Stimulated activated CD8-positive, alpha-beta memory T cell treated with anti-CD3 and anti-CD28 coated beads, Interleukin-12 subunit alpha, Interleukin-12 subunit beta, amount 100 ng/mL, for 4 hours (primary cell): ENCODE measurements around the gene CRYGS.
"Not testable (repeated sequence)": the region's sequence is repeated elsewhere in the genome, so short reads cannot be mapped to it uniquely, and the experiment has no call there.

ENCODE experiments used
- DNase-seq: peaks from one replicate; pipeline ENCODE4 v3.0.0-alpha.2; 2020; ENCODE audit warnings: low read depth

CRYGS gene

DNA sequence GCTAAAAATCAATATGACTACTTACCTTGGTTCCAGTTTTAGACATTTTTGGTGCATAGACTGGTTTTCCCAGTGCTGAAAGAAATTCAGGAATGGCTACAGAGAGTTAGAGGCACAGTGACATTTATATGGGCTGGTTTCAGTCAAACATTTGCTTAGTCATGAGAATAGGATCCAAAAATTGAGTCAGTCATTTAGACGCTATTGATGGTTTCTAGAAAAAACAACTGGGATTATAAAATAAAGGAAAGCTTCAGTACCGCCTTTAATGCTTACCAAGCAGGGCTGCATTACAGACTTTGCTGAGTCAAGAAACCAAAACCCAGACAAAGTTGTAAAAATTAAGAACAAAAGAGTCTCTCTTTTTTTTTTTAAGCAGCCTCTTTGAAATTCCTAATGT, at the start of gene CRYGS:
Gene CRYGS, minus strand, starts transcription at position 100 of the 400 bp plus-strand sequence. Its CDS starts 54 bp downstream, at position 46.
- DNase-seq = no peak

DNA sequence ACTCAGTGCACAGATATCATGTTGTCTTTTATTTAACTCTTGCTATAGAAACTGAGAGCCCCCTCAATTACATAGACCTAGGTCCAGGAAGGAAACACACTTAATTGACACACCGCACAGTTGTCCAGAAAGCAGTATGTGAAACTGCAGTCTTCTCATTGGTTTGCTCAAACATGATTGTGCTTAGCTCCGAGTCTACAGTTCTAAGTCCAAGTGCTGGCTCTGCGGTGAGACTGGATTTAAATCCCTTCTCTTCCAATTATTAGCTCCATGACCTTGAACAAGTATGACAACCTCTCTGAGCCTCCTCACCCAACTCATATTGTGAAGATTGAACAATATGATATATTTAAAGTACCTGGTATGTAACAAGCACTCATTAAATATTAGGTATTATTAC, 49.7 kb upstream of the CRYGS start:
- DNase-seq = no peak

DNA sequence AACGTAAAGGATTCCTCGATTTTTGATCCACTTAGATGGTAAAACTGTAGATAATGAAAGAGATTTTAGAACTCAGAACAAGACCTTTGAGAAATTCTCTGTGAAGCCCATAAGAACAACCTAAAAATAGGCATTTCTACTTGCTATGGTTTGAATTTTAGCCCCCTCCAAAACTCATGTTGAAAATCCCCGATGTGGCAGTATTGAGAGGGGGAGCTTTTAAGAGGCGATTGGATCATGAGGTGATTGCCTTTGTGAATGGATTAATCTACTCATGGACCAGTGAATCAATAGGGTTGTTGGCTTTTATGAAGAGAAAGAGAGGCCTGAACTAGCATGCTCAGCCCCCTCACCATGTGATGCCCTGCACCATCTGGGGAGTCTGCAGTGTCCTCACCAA, 48.5 kb upstream of the CRYGS start:
- DNase-seq = no peak

DNA sequence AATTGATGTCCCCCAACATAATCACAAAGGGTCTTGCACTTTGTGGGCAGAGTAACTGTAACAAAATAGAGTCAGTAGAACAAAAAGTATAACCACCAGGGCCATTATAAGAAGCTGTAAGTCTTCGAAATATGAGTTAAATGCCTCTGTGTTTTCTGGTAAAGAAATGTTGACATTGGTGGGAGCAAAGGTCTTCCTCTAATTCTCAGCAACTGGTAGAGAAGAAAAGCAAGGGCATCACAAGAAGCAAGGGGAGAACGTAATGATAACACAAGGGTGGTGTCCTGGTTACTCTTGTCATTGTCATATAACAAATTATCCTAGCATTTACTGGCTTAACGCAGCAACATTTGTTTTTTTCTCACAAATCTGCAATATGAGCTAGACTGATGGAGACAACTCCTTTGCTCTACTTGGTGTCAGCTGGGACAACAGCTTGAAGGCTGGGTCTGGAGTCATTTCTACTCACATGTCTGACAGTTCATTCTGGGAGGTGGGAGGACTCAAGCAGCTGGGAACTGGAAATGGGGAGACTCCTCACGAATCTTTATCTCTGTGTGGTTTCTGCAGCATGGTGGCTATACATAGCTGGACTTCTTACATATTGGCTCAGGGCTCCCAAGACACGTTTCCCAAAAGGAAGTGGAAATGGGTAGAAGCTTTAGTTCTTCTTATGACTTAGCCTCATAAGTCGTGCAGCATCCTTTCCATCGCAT, 46.6 kb upstream of the CRYGS start:
- no peak for DNase-seq

DNA sequence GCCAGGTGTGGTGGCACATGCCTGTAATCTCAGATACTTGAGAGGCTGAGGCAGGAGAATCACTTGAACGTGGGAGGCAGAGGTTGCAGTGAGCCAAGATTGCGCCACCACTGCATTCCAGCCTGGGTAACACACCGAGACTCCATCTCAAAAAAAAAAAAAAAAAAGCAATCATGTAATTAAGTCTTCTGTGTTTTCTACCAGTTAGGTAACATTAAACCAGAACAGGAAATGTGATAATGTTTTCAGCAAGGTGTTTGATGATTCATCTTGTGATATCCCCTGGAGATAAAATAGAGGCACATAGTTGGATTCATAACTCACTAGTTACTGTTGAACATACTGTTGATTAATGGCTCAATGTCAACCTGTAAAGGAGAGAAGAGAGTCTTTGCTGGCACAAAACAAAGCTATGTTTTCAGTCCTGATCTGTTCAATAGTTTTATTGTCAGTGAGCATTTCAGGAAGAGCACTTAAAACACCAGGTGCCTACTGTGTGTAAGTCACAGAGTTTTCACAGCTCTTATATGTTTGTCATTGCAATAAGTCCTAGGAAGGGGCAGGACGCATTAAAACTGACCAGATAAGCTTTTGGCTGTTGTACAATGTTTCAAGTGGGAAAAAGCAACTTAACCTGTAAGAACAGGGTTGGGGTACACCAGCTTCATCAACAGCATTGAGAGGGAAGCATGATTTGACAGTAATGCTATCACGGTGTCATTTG, 45.8 kb upstream of the CRYGS start:
- DNase-seq = no peak

DNA sequence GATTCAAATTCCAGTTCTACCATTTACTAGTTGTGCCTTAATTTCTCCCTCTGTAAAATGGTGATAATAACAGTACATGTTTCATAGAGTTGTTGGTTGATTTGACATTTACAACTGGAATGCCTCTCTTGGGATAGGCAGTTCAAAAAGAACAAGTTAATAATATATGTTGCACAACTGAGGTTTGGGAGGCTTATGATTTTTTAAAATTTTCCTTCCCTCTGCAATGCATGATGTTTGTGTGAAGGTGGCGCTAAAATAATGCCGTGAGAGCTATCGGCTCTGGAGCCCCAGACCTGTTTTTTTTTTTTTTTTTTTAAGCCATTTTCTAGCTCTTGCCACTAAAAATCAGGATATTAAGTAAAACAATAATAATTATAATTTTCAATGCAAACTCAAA, 44.9 kb upstream of the CRYGS start:
- DNase-seq = no peak

DNA sequence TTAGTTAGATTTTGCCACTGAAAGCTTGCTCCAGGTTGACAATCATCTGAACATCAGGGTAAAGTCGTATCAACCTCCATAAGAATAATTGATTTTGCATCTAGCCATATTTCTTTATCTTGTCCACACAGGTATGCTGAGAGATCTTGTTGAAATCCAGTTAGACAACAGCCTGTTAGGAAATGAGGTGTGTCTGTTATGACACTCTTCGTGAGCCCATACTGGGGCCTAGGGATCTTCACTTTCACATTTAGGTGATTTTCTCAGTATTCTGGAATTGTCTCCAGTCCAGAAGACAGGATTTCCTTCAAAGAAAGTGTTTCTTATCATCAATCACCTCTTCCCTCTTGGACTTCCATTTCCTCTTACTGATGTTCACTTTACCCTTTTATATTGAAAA, 44.5 kb upstream of the CRYGS start:
- DNase-seq = no peak

DNA sequence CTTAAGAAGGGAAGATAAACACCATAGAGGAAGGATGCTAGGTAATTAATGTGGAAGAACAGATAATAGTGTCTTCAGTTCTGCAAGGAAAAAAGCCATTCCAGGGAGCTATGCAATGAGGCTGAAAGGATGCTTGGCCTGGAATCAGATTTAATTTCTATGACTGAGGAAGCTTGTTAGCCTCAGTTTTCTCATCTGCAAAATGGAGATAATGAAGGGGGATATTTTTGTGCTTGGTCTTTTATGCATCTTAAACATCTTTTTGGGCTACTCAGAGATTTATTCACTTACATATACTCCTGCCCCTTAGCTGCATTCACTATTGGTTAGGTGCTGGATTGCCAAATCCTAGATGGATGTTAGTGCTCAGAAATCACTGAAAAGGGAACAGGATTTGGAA, 43.0 kb upstream of the CRYGS start:
- DNase-seq = no peak

DNA sequence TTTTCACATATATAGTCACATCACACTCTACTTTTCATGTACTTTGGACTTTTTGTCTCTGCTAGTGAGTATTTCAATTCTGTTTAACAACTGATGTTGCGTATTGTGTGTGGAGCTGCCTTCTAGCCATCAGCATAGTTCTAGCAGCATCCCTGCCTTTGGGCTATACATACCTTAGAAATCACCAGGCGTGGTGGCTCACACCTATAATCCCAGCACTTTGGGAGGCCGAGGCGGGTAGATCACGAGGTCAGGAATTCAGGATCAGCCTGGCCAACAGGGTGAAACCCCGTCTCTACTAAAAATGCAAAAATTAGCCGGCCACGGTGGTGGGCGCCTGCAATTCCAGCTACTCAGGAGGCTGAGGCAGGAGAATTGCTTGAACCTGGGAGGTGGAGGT, 42.1 kb upstream of the CRYGS start:
- DNase-seq = not testable (repeated sequence)

DNA sequence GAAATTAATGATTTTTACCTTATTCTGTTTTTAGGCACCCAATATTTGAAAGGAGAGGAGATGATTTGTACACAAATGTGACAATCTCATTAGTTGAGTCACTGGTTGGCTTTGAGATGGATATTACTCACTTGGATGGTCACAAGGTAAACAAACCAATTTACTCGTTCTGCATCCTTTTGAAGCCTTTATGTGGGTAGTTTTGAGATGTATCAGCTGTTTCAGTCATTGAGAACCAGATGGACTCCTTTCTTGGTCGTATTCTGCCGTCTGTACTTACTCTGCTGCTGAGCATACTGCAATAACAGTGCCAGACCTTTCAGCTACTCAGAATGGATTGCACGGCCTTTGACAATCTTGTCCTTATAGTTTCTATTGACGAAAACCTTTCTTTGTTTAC, 39.7 kb upstream of the CRYGS start:
- DNase-seq = no peak

DNA sequence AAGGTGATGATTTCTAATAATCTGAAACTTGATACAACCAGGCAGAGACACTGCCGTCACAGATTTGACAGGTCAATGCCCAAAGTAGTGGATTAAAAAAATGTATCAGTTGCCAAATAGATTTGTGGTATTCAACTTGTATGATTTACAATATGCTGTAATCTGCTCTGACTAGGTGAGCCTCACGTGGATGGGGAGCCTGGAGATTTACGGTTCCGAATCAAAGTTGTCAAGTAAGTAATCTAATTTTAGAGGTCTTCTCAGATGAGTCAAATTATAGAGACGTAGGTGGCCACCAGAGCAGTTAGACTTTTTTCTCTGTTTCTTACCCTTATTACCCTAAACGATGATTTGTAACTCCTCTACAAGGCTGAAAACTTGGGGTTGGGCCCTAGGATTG, 38.4 kb upstream of the CRYGS start:
- DNase-seq = no peak

DNA sequence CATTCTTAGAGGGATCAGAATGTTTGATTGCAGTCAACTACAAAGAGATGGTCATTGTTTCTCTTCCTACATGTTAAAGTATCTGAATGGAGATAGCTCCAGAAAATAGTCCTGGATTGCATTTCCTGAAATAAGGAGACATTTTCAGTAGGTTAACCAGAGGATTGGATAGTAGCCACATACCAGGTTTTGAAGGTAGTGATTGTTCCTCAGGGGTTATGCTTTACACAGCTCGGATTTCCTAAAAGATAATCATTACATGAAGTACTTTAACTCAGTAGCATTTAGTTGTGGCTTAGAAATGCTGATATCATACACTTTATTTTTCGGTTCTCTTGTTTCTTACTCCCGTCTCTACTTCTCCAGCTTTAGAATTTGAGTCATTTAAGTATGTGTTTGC, 36.6 kb upstream of the CRYGS start:
- DNase-seq = no peak

DNA sequence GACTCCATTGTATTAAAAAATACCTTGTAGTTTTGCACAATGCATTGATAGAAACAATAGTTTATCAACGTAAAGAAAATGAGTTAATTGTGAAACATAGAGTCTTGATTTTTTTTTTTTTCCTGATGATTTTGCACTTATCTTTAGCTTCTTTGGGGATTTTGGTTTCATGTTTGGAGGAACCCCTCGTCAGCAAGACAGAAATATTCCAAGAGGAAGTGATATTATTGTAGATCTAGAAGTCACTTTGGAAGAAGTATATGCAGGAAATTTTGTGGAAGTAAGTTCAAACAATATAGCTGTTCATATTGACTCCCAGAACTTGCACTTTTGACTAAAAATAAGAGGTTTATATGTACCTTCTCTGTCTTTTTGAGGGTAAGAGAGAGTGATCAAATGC, 33.3 kb upstream of the CRYGS start:
- no peak for DNase-seq

DNA sequence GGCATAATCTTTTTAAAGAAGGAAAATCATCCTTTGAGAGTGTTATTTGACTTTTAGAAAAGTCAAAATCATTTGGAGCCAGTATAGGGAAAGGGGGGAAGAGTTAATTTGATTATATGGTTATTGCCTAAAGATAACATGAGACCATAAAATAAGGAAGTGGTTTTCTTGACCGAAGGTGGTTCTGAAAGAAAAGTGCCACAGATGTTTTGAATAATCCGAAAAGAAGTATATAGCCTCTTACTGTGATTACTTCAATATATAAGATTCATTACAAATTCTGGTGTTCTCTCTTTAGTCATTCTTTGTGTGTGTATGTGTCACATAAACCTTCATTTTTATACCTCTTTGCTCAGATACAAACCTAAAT, 27.4 kb upstream of the CRYGS start:
- no peak for DNase-seq

DNA sequence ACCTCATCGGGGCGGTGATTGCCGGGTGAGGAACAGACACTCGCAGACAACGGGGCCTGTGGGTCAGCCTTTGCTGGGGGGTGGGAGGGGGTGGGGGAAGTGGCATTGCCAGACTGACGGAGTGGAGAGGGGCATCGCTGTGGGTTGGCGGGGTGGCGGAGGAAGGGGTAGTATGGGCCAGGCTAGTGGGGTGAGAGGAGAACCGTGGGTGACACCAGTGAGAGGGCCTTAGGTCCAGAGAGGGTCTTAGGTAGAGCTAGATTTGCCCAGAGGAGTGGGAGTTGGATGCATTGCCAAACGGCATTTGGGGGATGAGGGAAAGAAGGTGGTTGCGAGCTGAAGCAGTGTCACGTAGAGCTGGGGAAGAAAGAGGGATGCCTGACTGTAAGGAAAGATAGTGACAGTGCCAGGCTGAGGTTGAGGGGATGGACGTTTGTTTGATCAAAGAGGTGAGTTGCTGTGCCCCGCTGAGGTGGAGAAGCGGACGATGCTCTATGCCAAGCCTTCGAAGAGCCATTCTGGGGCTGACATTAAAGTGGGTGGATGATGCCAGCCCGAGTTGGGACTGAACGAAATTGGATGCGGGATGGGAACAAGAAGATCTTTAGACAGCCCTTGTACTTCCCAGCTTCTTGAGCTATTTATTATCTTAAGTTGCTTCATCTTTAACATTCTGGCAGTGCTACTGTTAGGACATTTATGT, 26.9 kb upstream of the CRYGS start:
- no peak for DNase-seq

DNA sequence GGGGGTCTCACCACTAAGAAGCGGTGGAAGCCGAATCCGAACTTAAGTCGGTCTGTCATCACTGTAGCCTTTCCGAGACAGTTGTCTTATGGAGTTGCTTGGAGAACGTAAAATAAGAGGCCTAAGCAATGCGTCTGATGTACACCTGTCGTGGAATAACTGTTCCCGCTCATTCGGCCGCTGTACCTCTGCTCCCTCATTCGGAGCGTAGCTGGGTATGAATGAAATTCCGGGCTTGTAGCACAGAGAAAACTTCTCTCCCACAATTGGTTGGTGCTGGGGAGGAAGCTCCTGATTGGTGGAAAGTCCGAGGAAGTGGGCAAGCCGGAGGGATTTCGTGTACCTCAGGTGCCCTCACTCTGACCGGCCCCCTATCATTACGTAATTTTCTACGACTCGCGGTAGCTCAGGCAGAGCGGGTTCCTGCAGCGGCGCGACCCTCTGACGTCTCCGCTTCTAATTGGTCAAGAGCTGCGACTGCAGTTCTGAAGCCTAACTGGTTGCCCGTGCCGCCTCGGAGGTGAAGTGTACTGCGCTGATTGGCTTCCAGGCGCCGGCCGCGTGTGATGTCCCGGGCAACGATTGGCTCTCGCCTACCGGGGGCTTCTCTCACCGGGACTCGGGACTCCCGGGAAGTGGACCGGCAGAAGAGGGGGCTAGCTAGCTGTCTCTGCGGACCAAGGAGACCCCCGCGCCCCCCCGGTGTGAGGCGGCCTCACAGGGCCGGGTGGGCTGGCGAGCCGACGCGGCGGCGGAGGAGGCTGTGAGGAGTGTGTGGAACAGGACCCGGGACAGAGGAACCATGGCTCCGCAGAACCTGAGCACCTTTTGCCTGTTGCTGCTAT, 26.1 kb upstream of the CRYGS start, which contains the start of gene DNAJB11:
Gene DNAJB11, plus strand, starts transcription at position 625 of the 845 bp plus-strand sequence. Its CDS starts 178 bp downstream, at position 803.
- DNase-seq = peak; percentile 95

DNA sequence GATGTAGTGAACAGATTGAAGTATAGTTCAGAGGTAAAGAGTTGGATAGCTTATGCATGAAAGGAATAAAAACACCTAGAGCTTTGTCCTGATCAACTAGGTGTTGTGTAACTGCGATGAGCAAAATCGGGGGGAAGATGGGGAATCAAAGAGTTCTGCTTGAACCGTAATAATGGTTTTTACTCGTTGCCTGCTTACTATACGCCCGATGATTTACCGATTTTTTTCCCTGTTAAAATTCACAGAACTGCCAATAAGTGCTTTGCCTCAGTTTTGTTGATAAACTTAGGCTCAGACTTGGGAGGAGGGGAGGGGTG, 25.6 kb upstream of the CRYGS start:
- no peak for DNase-seq

DNA sequence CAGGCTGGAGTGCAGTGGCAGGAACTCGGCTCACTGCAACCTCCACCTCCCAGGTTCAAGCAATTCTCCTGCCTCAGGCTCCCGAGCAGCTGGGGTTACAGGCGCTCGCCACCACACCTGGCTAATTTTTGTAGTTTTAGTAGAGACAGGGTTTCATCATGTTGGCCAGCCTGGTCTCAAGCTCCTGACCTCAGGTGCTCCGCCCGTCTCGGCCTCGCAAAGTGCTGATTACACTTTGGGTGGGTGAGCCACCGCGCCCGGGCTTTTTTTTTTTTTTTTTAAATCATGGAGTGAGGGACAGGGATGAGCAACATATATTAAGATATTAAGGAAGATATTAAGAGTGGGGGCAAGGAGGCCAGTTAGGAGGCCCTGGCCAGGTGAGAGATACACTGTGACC, 25.2 kb upstream of the CRYGS start:
- not testable (repeated sequence) for DNase-seq

DNA sequence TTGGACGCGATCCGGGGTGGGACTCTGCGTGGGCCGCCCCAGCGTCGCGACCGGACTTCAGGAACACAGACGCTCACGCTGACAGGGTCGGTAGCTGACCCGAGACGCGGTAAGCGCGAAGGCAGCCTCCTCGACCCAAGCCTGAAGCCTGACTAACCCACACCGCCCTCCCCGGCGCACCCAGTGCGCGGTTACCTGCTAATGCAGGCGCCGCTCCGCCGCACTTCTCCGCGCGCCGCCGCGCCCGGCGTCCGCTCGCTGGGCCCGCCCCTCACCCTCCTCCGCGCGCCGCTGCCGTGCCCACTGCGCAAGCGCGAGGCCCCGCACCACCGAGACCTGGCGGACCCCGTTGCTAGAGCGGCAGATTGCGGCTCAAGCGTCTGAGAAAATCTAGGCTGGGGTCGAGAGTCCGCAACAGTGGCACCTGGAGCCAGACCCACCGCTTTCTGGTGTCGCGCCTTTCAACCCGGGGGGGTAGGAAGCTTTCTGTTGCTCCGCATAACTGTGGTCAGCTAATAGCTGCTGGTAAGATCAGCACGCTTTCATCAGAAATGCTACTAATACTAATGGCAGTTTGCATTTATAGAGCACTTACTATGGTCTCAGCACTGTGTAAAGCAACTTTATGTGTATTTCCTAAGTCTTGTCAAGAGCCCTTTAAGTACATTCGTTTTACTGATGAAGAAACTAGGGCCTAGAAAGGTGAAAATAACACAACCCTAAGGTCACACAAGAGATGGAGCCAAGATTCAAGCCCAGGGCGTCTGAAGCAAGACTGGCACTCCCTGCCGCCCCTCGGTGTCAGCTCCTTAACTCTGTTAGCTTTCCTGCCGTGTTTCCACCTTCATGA, 23.1 kb upstream of the CRYGS start, which contains the start of gene TBCCD1:
Gene TBCCD1, minus strand, starts transcription at position 268 of the 850 bp plus-strand sequence. CDS start 3,010 bp downstream, outside the sequence.
- peak; percentile 94 for DNase-seq

DNA sequence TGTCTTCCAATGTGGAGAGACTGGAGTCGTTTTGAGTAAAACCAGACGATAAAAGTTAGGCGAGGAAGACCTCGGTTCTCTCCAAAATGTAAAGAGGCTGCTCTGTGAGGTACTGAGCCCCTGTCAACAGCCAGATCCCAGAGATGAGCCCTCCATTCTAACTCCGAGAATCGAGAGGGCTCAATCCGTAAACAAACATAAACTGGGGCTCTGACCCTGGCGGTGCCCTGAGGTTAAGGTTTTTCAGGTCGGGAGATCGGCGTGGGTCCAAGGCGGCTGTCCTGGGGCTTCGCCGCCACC, 22.5 kb upstream of the CRYGS start:
- no peak for DNase-seq

DNA sequence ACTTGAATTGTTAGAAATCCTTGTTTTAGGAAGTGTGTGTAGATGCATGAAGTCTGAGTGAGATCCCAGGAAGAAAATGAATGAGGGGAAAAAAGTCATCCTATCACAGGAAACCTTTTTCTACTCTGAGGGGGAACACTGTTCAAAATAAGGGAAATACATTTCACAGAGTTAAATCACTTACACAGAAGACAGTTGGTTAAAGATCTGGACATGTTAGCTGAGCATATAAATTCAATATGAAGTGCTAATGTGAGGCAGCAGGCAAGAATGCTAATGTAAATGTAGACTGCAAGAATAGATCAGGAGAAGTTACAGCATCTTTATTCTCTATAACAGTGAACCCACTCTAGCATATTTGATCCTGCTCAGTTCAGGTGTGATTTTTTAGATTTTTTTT, 20.4 kb upstream of the CRYGS start:
- no peak for DNase-seq
